GM13976 (cell line): ENCODE results near the gene UHRF2.

Source experiments
- DNase-seq: peaks from one replicate; pipeline ENCODE4 v3.0.0; 2012; ENCODE audit warnings: low spot score
- CTCF ChIP-seq: IDR thresholded peaks from 2 replicates; pipeline ENCODE4 v1.5.1; 2012; ENCODE audit warnings: borderline replicate concordance, mild to moderate bottlenecking; ENCODE audit not compliant: insufficient read depth; ENCODE audit errors: extremely low read depth, missing control alignments, control extremely low read depth
- in situ Hi-C: fragments of 300-500 bp; cut with MboI; formaldehyde crosslinking; loops from one replicate; pipeline ENCODE4 v1.12.0; 2022; ENCODE audit warnings: low sequenced_read_pairs, mixed read lengths, inconsistent platforms; ENCODE audit not compliant: unreplicated experiment

UHRF2 gene

GRCh38 chr9:6413365-6414246, 607 bp downstream of the UHRF2 start:
- no peak for TF ChIP-seq CTCF
- in situ Hi-C loops, result no loop called here
- peak; percentile 36 for DNase-seq

- no peak for TF ChIP-seq CTCF
- peak; percentile 18 for DNase-seq
- in situ Hi-C loops, result no loop called here
Measured at GRCh38 chr9:6414247-6414641, 1.2 kb downstream of the UHRF2 start.

- peak; percentile 25 for DNase-seq
- no peak for TF ChIP-seq CTCF
- in situ Hi-C loops, result no loop called here
Measured at GRCh38 chr9:6415266-6415665, 2.3 kb downstream of the UHRF2 start.

GRCh38 chr9:6417186-6417585, 4.2 kb downstream of the UHRF2 start:
- in situ Hi-C loops, result no loop called here
- peak; percentile 52 for DNase-seq
- TF ChIP-seq CTCF, result no peak

GRCh38 chr9:6418764-6419163, 5.8 kb downstream of the UHRF2 start:
- in situ Hi-C loops, result no loop called here
- DNase-seq, result no peak
- no peak for TF ChIP-seq CTCF

GRCh38 chr9:6424940-6425339, 11.9 kb downstream of the UHRF2 start:
- no peak for DNase-seq
- no peak for TF ChIP-seq CTCF
- in situ Hi-C loops, result no loop called here
